ENCODE data around the gene LRRC32. TPM values are rescaled to one million over a fixed set of nuclear protein-coding genes. Genes with fewer than 3 reads are reported as not detected.

Gene LRRC32
- total and polyA plus RNA-seq, 10 of the 15 experiments (the other 5 are each of a cell fraction or from before 2014, with no cell fraction given), result 0.56 to 20.8 (median 7.4) TPM

- H3K4me2 ChIP-seq (ENCODE audit: control insufficient read depth, insufficient read depth), result peak overlapping the region; percentile 77
- peaks cover 56% of the 10 kb centered on the region for H3K4me1 ChIP-seq (ENCODE audit: control insufficient read depth, insufficient read depth, low read length)
- DNase-seq (ENCODE audit: low read depth, low spot score), result no peak
- H3K79me2 ChIP-seq (ENCODE audit: control insufficient read depth, insufficient read depth, low read length), result no peaks in the 10 kb centered on the region
- peak overlapping the region; percentile 14; the same call in 1 of the 2 replicates for H3K4me3 ChIP-seq
- SMC1A ChIA-PET (ENCODE audit: uncharacterized antibody, unreplicated experiment), result interaction anchor here (0.6 to 7.1 kb wide), 12 partner anchors 9 to 151 kb away, joined by 3 to 50 read pairs (median 5); no protein-coding TSS in a partner anchor
- no peaks in the 10 kb centered on the region for H4K20me1 ChIP-seq (ENCODE audit: control insufficient read depth, insufficient read depth)
- POLR2A ChIA-PET, result interaction anchor here (0.6 to 7.5 kb wide), 9 partner anchors 9 to 66 kb away, joined by 3 to 33 read pairs (median 4); no protein-coding TSS in a partner anchor
- H3K9me3 ChIP-seq (replicated peaks; ENCODE audit: control insufficient read depth, insufficient read depth, low read length), result no peaks in the 10 kb centered on the region
- ATAC-seq, result peak; percentile 14
- FAIRE-seq, result no peak
- peaks cover 1 to 8% of the 10 kb centered on the region in 2 experiments; a peak in 2 of 4 replicates for H3K27me3 ChIP-seq (replicated peaks in 1 of 2; ENCODE audit: control insufficient read depth in 2 of 2, insufficient read depth in 2 of 2, low read length in 1 of 2)
- in situ Hi-C loops (cut with MboI), result loop anchor here (5.0 to 10.0 kb wide), 2 partner anchors 46 to 439 kb away; no protein-coding TSS in a partner anchor
- H3K27ac ChIP-seq (ENCODE audit: control insufficient read depth, insufficient read depth), result peak overlapping the region; percentile 71
- 0 out of 2 replicates have a peak, but pooled peaks have one; percentile 45 for TF ChIP-seq ZNF217 (IDR thresholded peaks at IDR 0.05)
- peak; percentile 97 for TF ChIP-seq SMARCA5 (IDR thresholded peaks at IDR 0.05)
- TF ChIP-seq BHLHE40 (IDR thresholded peaks at IDR 0.05; ENCODE audit: borderline replicate concordance in 1 of 2, low read depth in 2 of 2, low read length in 1 of 2), result 0 out of 4 replicates have a peak, but pooled peaks of 1 of the 2 experiments have one; percentile 11
- TF ChIP-seq MXI1 (IDR thresholded peaks at IDR 0.05; ENCODE audit: low read depth, low read length), result 0 out of 2 replicates have a peak, but pooled peaks have one; percentile 15
- TF ChIP-seq TCF7 (IDR thresholded peaks at IDR 0.05; ENCODE audit: borderline replicate concordance), result no peak
- TF ChIP-seq, protein P1, sequence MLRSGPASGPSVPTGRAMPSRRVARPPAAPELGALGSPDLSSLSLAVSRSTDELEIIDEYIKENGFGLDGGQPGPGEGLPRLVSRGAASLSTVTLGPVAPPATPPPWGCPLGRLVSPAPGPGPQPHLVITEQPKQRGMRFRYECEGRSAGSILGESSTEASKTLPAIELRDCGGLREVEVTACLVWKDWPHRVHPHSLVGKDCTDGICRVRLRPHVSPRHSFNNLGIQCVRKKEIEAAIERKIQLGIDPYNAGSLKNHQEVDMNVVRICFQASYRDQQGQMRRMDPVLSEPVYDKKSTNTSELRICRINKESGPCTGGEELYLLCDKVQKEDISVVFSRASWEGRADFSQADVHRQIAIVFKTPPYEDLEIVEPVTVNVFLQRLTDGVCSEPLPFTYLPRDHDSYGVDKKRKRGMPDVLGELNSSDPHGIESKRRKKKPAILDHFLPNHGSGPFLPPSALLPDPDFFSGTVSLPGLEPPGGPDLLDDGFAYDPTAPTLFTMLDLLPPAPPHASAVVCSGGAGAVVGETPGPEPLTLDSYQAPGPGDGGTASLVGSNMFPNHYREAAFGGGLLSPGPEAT (IDR thresholded peaks at IDR 0.05; ENCODE audit: low read depth), result 0 out of 2 replicates have a peak, but pooled peaks have one; percentile 4
- no peak for TF ChIP-seq ZNF592 (IDR thresholded peaks at IDR 0.05)
- peak in 1 of 2 experiments; percentile 10; a peak in 1 of 4 replicates for TF ChIP-seq EP300 (IDR thresholded peaks at IDR 0.05; ENCODE audit: borderline replicate concordance in 1 of 2, control insufficient read depth in 1 of 2, low read depth in 2 of 2, low read length in 2 of 2)
- TF ChIP-seq NFYB (IDR thresholded peaks at IDR 0.05; ENCODE audit: insufficient read depth, low read depth, low read length), result no peak
- TF ChIP-seq NFXL1 (IDR thresholded peaks at IDR 0.05; ENCODE audit: borderline replicate concordance), result peak; percentile 81; the same call in 1 of the 2 replicates
- no TSS peak for BruUV-seq (replicated peaks)
- no peaks in the 10 kb centered on the region for H3K36me3 ChIP-seq (ENCODE audit: control insufficient read depth in 2 of 2, insufficient read depth in 2 of 2, low read length in 1 of 2)
- 2% methylated on average over 5 of the region's 5 CpGs for WGBS (ENCODE audit: insufficient coverage, insufficient replicate concordance, low lambda C conversion rate, missing lambda C conversion rate)
- RAD21 ChIA-PET (ENCODE audit: unreplicated experiment), result interaction anchor here (1.3 to 14.5 kb wide), 7 partner anchors 9 to 74 kb away, joined by 3 to 187 read pairs (median 23); no protein-coding TSS in a partner anchor
- peak overlapping the region; percentile 23 for H3K9ac ChIP-seq (ENCODE audit: control insufficient read depth, insufficient read depth, low read length)
- intact Hi-C loops (cut with micrococcal nuclease; ENCODE audit: unreplicated experiment), result loop anchor here (2.0 to 10.0 kb wide), 4 partner anchors 47 to 299 kb away; partner anchors contain the start of gene EMSY
- no peak overlapping the region for H2AFZ ChIP-seq (ENCODE audit: control insufficient read depth, low read depth, low read length)
- CTCF ChIA-PET, result interaction anchor here (0.8 to 17.2 kb wide), 11 partner anchors 9 to 162 kb away, joined by 3 to 273 read pairs (median 5); no protein-coding TSS in a partner anchor
These were observed 2.9 kb upstream of the LRRC32 start for GRCh38 chr11:76673176-76674142.
